ENCODE data around the gene UCN3.
A peak's percentile ranks its signal among the peaks of the same experiment; 100 is the strongest.
"Not testable (repeated sequence)": the region's sequence is repeated elsewhere in the genome, so short reads cannot be mapped to it uniquely, and the experiment has no call there.

The UCN3 gene

DNA sequence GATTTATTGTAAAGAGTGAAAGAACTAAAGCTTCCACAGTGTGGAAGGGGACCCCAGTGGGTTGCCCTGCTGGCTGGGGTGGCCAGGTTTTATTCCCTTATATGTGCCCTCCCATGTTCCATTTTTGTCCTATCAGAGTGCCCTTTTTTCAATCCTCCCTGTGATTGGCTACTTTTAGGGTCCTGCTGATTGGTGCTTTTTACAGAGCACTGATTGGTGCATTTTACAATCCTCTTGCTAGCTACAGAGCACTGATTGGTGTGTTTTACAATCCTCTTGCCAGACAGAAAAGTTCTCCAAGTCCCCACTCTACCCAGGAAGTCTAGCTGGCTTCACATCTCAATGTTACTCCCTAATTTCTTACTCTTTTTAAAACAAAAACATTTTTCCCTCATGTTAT is 46.0 kb downstream of the UCN3 start:
- FAIRE-seq: not testable (repeated sequence)

- FAIRE-seq: no peak
Observed at GRCh38 chr10:5411941-5412276, 47.1 kb downstream of the UCN3 start.

DNA sequence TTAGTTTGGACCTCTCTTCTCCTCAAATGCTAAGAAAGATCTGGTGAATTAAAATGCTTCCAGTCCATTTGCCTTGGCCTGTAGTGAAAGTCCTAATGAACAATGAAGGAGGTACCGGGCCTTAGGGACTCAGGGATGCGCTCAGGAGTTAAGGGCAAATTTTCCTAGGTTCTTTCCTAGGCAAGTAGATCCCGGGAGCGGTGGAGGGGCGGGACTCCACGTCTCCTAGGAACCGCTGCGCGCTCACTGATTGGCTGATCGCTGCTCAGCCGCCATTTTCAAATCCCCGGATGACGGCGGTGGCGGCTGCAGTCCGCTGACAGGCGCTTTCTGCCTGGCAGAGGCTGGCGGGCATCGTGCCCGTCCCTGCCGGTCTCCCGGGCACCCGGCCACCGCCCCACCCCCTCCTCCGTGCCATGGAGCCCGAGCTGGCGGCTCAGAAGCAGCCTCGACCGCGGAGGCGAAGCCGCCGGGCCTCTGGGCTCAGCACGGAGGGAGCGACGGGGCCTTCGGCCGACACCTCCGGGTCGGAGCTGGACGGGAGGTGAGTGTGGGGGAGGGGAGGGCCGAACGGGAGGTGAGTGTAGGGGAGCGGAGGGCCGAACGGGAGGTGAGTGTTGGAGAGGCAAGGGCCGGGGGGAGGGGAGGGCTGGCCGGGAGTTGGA is 47.6 kb downstream of the UCN3 start, which contains the start of gene NET1:
Gene NET1 (plus strand): TSS at position 281 of the 665 bp plus-strand sequence. CDS start 136 bp downstream, at position 417.
- peak; percentile 87 for FAIRE-seq

DNA sequence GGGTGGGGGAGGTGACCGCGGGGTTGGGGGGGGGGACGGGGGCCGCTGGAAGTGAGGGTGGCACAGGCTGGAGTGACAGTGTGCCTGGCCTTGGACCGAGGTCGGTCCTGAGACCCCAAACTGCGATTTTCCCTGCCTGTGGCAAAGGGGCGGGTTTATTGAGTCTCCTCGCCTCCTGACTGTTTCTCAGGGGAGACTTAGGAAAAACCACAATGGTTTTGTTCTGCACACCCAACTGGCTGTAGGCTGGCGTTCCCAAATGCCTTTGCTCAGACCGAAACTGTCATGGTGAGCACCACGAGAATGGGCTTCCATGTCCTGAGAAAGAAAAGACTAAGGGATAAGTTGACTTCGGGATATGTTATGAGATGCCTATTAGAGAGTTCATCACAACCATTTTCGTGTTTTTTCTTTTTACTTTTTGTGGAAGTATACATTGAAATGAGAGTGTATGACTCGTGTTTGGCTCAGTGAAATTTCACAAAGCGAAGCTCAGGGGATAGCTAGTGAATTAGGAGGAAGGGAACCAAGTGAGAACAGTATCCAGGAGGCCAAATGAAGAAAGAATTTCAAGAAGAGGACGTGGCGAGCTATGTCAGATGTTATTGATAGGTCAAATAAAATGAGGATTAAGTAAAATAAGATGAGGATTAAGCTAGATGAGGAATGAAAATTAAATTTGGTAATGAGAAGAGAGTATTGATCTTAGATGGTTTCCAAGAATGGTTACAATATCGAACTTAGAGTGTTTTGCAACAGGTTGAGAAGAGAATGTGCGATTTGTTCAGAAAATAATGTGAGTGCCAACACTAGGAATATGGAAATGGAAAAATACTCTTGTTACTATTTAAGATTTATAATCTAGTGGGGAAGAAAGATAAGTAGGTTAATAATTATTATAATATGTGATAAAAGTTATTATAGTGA is 48.5 kb downstream of the UCN3 start:
- no peak for FAIRE-seq

- no peak for FAIRE-seq
Observed at GRCh38 chr10:5416981-5417380, 52.2 kb downstream of the UCN3 start.

- FAIRE-seq: peak; percentile 55
Observed at GRCh38 chr10:5418584-5418983, 53.8 kb downstream of the UCN3 start.

DNA sequence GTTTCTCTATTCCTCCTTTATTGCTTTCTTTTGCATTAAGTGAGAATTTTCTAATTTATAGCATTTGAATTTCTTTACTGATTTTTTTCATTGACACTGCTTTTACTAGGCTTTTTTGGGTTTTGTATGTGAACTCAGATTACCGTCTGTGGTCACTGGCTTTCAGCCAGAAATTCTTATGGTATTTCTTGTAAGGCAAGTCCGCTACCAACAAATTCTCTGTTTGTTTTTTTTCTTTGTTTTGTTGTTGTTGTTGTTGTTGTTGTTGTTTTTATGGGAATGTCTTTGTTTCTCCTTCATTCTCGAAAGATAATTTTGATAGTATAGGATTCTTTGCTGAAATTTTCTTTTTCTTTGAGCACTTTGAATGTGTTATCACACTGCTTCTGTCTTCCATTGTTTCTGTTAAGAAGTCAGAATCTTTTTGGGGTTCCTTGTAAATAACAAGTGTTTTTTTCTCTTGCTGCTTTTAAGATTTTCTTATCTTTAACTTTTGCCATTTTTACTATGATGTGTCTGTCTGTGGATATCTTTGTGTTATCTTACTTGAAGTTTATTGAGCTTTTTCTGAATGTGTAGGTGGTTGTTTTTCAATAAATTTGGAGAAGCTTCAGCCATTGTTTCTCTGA is 54.8 kb downstream of the UCN3 start:
- FAIRE-seq: no peak

- FAIRE-seq: no peak
Observed at GRCh38 chr10:5423771-5424170, 59.0 kb downstream of the UCN3 start.

Measured in G401.6 (cell line).